Measurements from ENCODE around the gene EFS. TPM values are rescaled to one million over a fixed set of nuclear protein-coding genes. Genes with fewer than 3 reads are reported as not detected.

EFS gene
- total and polyA plus RNA-seq, 2 donors from 2014 or later, result 5.5 to 5.6 TPM

DNA sequence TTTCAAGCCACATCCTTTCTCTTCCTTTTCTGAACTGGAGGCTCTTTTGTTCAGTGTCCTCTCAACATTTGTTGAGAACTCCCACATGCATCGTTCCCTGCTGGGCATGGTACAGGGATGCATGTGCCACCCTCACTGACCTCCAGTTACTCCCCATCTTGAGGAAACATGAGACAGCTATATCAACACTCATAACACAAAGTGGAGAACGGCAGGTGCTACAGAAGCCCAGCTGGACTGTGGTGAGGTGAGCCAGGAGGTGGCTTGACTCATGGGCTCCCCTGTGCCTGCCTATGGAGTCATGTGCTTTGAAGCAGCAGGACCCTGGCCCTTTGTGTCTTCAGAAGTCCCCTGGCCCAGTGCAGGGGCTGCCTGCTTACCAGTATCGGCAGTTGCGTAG lies 33.4 kb upstream of the EFS start:
- no peak overlapping the region for H3K9ac ChIP-seq (ENCODE audit: low read length in 3 of 3)
- no peaks in the 10 kb centered on the region for H3K9me3 ChIP-seq (ENCODE audit: control insufficient read depth in 2 of 3, insufficient read depth in 1 of 3, low read length in 3 of 3)
- H3K36me3 ChIP-seq (ENCODE audit: control insufficient read depth in 2 of 3, insufficient read depth in 3 of 3, low read length in 3 of 3), result no peaks in the 10 kb centered on the region
- H3K4me1 ChIP-seq (ENCODE audit: control insufficient read depth in 2 of 3, insufficient read depth in 2 of 3, low read depth in 1 of 3, low read length in 3 of 3), result no peaks in the 10 kb centered on the region
- no peak overlapping the region for H3K27ac ChIP-seq (ENCODE audit: low read depth in 2 of 2, low read length in 2 of 2)
- H3K4me3 ChIP-seq (ENCODE audit: low read length in 3 of 3), result no peak overlapping the region
- peak in 1 of 5 donors; percentile 26 for DNase-seq
- intact Hi-C loops (cut with DNase I), result no loop called here
- TF ChIP-seq, protein P1, sequence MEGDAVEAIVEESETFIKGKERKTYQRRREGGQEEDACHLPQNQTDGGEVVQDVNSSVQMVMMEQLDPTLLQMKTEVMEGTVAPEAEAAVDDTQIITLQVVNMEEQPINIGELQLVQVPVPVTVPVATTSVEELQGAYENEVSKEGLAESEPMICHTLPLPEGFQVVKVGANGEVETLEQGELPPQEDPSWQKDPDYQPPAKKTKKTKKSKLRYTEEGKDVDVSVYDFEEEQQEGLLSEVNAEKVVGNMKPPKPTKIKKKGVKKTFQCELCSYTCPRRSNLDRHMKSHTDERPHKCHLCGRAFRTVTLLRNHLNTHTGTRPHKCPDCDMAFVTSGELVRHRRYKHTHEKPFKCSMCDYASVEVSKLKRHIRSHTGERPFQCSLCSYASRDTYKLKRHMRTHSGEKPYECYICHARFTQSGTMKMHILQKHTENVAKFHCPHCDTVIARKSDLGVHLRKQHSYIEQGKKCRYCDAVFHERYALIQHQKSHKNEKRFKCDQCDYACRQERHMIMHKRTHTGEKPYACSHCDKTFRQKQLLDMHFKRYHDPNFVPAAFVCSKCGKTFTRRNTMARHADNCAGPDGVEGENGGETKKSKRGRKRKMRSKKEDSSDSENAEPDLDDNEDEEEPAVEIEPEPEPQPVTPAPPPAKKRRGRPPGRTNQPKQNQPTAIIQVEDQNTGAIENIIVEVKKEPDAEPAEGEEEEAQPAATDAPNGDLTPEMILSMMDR (IDR thresholded peaks at IDR 0.05; ENCODE audit: borderline replicate concordance, extremely low read depth, insufficient read depth), result no peak
- no peak for FAIRE-seq
- no peaks in the 10 kb centered on the region for H3K27me3 ChIP-seq (ENCODE audit: control insufficient read depth, insufficient read depth, low read length)

GRCh38 chr14:23396781-23397407 lies 31.9 kb upstream of the EFS start:
- intact Hi-C loops (cut with DNase I), result no loop called here
- H3K27me3 ChIP-seq (ENCODE audit: control insufficient read depth, insufficient read depth, low read length), result no peaks in the 10 kb centered on the region
- no peak overlapping the region for H3K9ac ChIP-seq (ENCODE audit: low read length in 3 of 3)
- FAIRE-seq, result no peak
- no peaks in the 10 kb centered on the region for H3K36me3 ChIP-seq (ENCODE audit: control insufficient read depth in 2 of 3, insufficient read depth in 3 of 3, low read length in 3 of 3)
- H3K9me3 ChIP-seq (ENCODE audit: control insufficient read depth in 2 of 3, insufficient read depth in 1 of 3, low read length in 3 of 3), result no peaks in the 10 kb centered on the region
- no peak overlapping the region for H3K27ac ChIP-seq (ENCODE audit: low read depth in 2 of 2, low read length in 2 of 2)
- H3K4me1 ChIP-seq (ENCODE audit: control insufficient read depth in 2 of 3, insufficient read depth in 2 of 3, low read depth in 1 of 3, low read length in 3 of 3), result no peaks in the 10 kb centered on the region
- TF ChIP-seq, protein P1 (IDR thresholded peaks at IDR 0.05; ENCODE audit: borderline replicate concordance, extremely low read depth, insufficient read depth), result no peak
- no peak for DNase-seq
- H3K4me3 ChIP-seq (ENCODE audit: low read length in 3 of 3), result no peak overlapping the region

GRCh38 chr14:23396126-23396525 lies 31.2 kb upstream of the EFS start:
- DNase-seq, result no peak
- FAIRE-seq, result no peak

More at GRCh38 chr14:23396126-23396525, 31.2 kb upstream of the EFS start:
- Histone ChIP-seq H3K9me3 (ENCODE audit: control insufficient read depth in 2 of 3, insufficient read depth in 1 of 3, low read length in 3 of 3) (no peaks in the 10 kb centered on the region), H3K4me3 (ENCODE audit: low read length in 3 of 3) (no peak overlapping the region), H3K36me3 (ENCODE audit: control insufficient read depth in 2 of 3, insufficient read depth in 3 of 3, low read length in 3 of 3) (no peaks in the 10 kb centered on the region), H3K27ac (ENCODE audit: low read depth in 2 of 2, low read length in 2 of 2) (no peak overlapping the region), H3K27me3 (ENCODE audit: control insufficient read depth, insufficient read depth, low read length) (no peaks in the 10 kb centered on the region), H3K9ac (ENCODE audit: low read length in 3 of 3) (no peak overlapping the region), H3K4me1 (ENCODE audit: control insufficient read depth in 2 of 3, insufficient read depth in 2 of 3, low read depth in 1 of 3, low read length in 3 of 3) (no peaks in the 10 kb centered on the region)
- TF ChIP-seq, protein P1 (IDR thresholded peaks at IDR 0.05; ENCODE audit: borderline replicate concordance, extremely low read depth, insufficient read depth), result no peak
- intact Hi-C loops (cut with DNase I), result no loop called here

Data from kidney (tissue), 14 donors.